AG04449 (cell line): ENCODE data around the gene PRDM5.

ENCODE experiments used
- CTCF ChIA-PET: fragments of 350-600 bp; formaldehyde crosslinking; extraction: SDS; loops from one replicate; lab custom pipeline; 2021; ENCODE audit warnings: antibody characterized with exemption; lab: Yijun Ruan, JAX
- POLR2A ChIA-PET: fragments of 400-600, 350-600 bp; formaldehyde crosslinking; extraction: SDS; loops from one replicate; lab custom pipeline; 2020; ENCODE audit warnings: antibody characterized with exemption, inconsistent platforms; lab: Yijun Ruan, JAX
- DNase-seq: peaks from one replicate; pipeline ENCODE4 v3.0.0-alpha.2; 2010; ENCODE audit warnings: low read depth, low spot score
- H3K4me3 ChIP-seq: 2 replicates; pipeline ENCODE4 v1.5.1; 2011; ENCODE audit warnings: low read depth, mild to moderate bottlenecking, control low read depth, low read length
- CTCF ChIP-seq: IDR thresholded peaks from one replicate; pipeline ENCODE4 v1.5.1; 2011; ENCODE audit warnings: mild to moderate bottlenecking, moderate library complexity, low read length, control low read depth, inconsistent platforms; ENCODE audit not compliant: insufficient read depth; ENCODE audit errors: missing control alignments

The PRDM5 gene

DNA sequence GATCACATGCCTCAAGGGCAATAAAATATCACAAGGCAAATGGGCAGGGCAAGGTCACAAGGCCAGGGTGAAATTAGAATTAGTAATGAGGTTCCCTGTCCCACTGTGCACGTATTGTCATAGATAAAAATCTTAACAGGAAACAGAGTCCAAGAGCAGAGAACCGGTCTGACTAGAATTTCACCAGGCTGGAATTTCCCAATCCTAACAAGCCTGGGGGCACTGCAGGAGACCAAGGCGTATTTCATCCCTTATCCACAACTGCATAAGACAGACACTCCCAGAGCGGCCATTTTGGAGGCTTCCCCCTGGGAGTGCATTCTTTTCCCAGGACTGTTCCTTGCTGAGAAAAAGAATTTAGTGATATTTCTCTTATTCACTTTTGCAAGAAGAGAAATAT is 25.9 kb upstream of the PRDM5 start:
- no peak for TF ChIP-seq CTCF
- ChIA-PET POLR2A (no interaction called here), CTCF (no interaction called here)
- H3K4me3 ChIP-seq = no peak overlapping the region
- DNase-seq = no peak

DNA sequence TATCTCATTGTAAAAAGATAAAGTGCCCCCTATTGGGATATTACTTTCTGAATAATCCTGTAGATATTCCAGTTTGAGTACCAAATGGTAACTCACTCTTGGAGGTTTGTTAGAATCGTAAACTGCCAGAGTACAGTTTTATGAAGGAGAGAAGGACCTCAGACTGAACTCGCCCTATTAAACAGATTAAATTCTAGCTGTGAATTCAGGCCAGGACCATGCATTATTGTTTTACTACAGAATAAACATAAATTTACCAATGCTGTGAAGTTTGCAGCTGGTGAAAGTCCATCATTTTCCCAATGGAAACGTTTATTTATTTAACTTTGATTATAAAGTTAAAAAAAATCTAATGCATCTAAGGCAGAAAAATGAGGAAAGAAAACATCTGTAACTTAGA is 20.2 kb upstream of the PRDM5 start:
- no peak for DNase-seq
- ChIA-PET POLR2A (no interaction called here), CTCF (no interaction called here)
- H3K4me3 ChIP-seq = no peak overlapping the region
- TF ChIP-seq CTCF = no peak

- CTCF ChIA-PET = no interaction called here
- DNase-seq = no peak
- no peak for TF ChIP-seq CTCF
- POLR2A ChIA-PET = no interaction called here
- H3K4me3 ChIP-seq = no peak overlapping the region
Observed at GRCh38 chr4:120940547-120940946, 18.0 kb upstream of the PRDM5 start.

DNA sequence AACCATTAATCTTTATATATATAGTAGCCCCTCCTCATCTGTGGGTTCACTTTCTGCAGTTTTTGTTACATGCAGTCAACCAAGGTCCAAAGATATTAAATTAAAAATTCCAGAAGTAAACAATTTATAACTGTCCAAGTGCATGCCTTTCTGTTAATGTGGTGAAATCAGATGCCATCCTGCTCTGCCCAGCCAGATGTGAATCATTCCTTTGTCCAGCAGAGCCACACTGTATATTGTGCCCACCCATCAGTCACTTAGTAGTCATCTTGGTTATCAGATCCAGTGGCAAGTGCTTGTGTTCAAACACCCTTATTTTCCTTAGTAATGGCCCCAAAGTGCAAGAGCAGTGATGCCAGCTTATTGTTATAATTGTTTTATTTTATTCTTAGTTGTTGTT is 17.2 kb upstream of the PRDM5 start:
- ChIA-PET POLR2A (no interaction called here), CTCF (no interaction called here)
- H3K4me3 ChIP-seq = no peak overlapping the region
- no peak for TF ChIP-seq CTCF
- no peak for DNase-seq

GRCh38 chr4:120929847-120930246 is 7.3 kb upstream of the PRDM5 start:
- no peak for DNase-seq
- ChIA-PET CTCF (no interaction called here), POLR2A (no interaction called here)
- TF ChIP-seq CTCF = no peak
- no peak overlapping the region for H3K4me3 ChIP-seq

- ChIA-PET CTCF (no interaction called here), POLR2A (no interaction called here)
Observed at GRCh38 chr4:120927801-120928409, 5.4 kb upstream of the PRDM5 start.

More at GRCh38 chr4:120927801-120928409, 5.4 kb upstream of the PRDM5 start:
- DNase-seq = no peak
- no peak overlapping the region for H3K4me3 ChIP-seq
- no peak for TF ChIP-seq CTCF
